IMR-90 (cell line): ENCODE data around the gene TMEM126B. TPM values are rescaled to one million over a fixed set of nuclear protein-coding genes. Genes with fewer than 3 reads are reported as not detected.

Experiments used
- ATAC-seq: fragments of 200-7000 bp; cut with Tn5 transposase; 2 replicates; pipeline ENCODE4 v1.9.1; 2020; ENCODE audit warnings: low read depth, mild to moderate bottlenecking, moderate library complexity
- BruUV-seq: library from RNA; stranded (reverse); fragments of 400-500 nt; replicated peaks from 2 replicates; lab custom pipeline; 2021; lab: Mats Ljungman, UMichigan
- CTCF ChIA-PET: fragments of 300-600 bp; formaldehyde crosslinking; extraction: SDS; loops from one replicate; lab custom pipeline; 2021; ENCODE audit warnings: antibody characterized with exemption; lab: Yijun Ruan, JAX
- POLR2A ChIA-PET: fragments of 300-600 bp; sonication (Branson Sonifier 250); formaldehyde crosslinking; loops from one replicate; lab custom pipeline; 2022; ENCODE audit warnings: antibody characterized with exemption; ENCODE audit not compliant: unreplicated experiment; lab: Charles Lee
- DNase-seq: peaks from one replicate; pipeline ENCODE4 v3.0.0; 2013
- H2AFZ ChIP-seq: replicated peaks from 2 replicates; pipeline ENCODE3; 2013; ENCODE audit warnings: low read length, mild to moderate bottlenecking; ENCODE audit not compliant: poor library complexity
- H2AK5ac ChIP-seq: 2 replicates; pipeline ENCODE4 v1.6.1; 2013; ENCODE audit warnings: low read depth, low read length, inconsistent platforms
- H2AK9ac ChIP-seq: replicated peaks from 2 replicates; pipeline ENCODE3; 2013; ENCODE audit warnings: mild to moderate bottlenecking, low read depth, low read length, moderate library complexity; ENCODE audit not compliant: poor library complexity
- H2BK120ac ChIP-seq: 2 replicates; pipeline ENCODE4 v1.6.1; 2013; ENCODE audit warnings: low read depth, low read length, inconsistent platforms
- H2BK15ac ChIP-seq: 3 replicates; pipeline ENCODE4 v1.6.1; 2013; ENCODE audit warnings: low read depth, low read length, inconsistent platforms
- H2BK20ac ChIP-seq: 2 replicates; pipeline ENCODE4 v1.6.1; 2013; ENCODE audit warnings: low read depth, mild to moderate bottlenecking, inconsistent platforms, low read length, moderate library complexity
- H2BK5ac ChIP-seq: 2 replicates; pipeline ENCODE4 v1.6.1; 2013; ENCODE audit warnings: mild to moderate bottlenecking, low read depth, low read length, inconsistent platforms; ENCODE audit not compliant: poor library complexity, severe bottlenecking
- H3K14ac ChIP-seq: replicated peaks from 2 replicates; pipeline ENCODE4 v1.6.1; 2013; ENCODE audit warnings: low read depth, low read length, inconsistent platforms
- H3K18ac ChIP-seq: 2 replicates; pipeline ENCODE4 v1.6.1; 2013; ENCODE audit warnings: low read depth, low read length, control low read depth
- H3K23ac ChIP-seq: 2 replicates; pipeline ENCODE4 v1.6.1; 2013; ENCODE audit warnings: low read depth, low read length, inconsistent platforms
- H3K27ac ChIP-seq: 2 replicates; pipeline ENCODE4 v1.5.1; 2013; ENCODE audit warnings: mild to moderate bottlenecking, control low read depth, low read length; ENCODE audit not compliant: insufficient read depth
- H3K27me3 ChIP-seq: 2 replicates; pipeline ENCODE4 v1.6.1; 2013; ENCODE audit warnings: low read length; ENCODE audit not compliant: control insufficient read depth, insufficient read depth
- H3K36me3 ChIP-seq: 2 replicates; pipeline ENCODE4 v1.6.1; 2013; ENCODE audit warnings: low read length, mixed read lengths; ENCODE audit not compliant: control insufficient read depth, insufficient read depth
- H3K4ac ChIP-seq: 2 replicates; pipeline ENCODE4 v1.6.1; 2013; ENCODE audit warnings: low read depth, low read length, inconsistent platforms
- H3K4me1 ChIP-seq: 2 replicates; pipeline ENCODE4 v1.6.1; 2013; ENCODE audit warnings: low read length, mixed read lengths; ENCODE audit not compliant: control insufficient read depth, insufficient read depth
- H3K4me2 ChIP-seq: 2 replicates; pipeline ENCODE4 v1.6.1; 2013; ENCODE audit warnings: low read depth, mild to moderate bottlenecking, control low read depth, low read length, moderate library complexity
- H3K4me3 ChIP-seq: 2 replicates; pipeline ENCODE4 v1.5.1; 2013; ENCODE audit warnings: low read depth, mild to moderate bottlenecking, control low read depth, low read length, moderate library complexity; ENCODE audit not compliant: insufficient read depth
- H3K56ac ChIP-seq: 2 replicates; pipeline ENCODE4 v1.6.1; 2013; ENCODE audit warnings: low read length, inconsistent platforms; ENCODE audit not compliant: insufficient read depth; ENCODE audit errors: extremely low read depth
- H3K79me1 ChIP-seq, 2 experiments: 2 replicates each; pipeline ENCODE4 v1.6.1; 2013; ENCODE audit warnings: low read length in 2 of 2, inconsistent platforms in 1 of 2, low read depth in 1 of 2
- H3K9ac ChIP-seq: 2 replicates; pipeline ENCODE4 v1.6.1; 2013; ENCODE audit warnings: low read depth, low read length, control low read depth
- H3K9me1 ChIP-seq: 2 replicates; pipeline ENCODE4 v1.6.1; 2013; ENCODE audit warnings: low read length, inconsistent platforms; ENCODE audit not compliant: insufficient read depth
- H3K9me3 ChIP-seq: 2 replicates; pipeline ENCODE4 v1.6.1; 2013; ENCODE audit warnings: low read length; ENCODE audit not compliant: control insufficient read depth, insufficient read depth
- H4K20me1 ChIP-seq: 2 replicates; pipeline ENCODE4 v1.6.1; 2013; ENCODE audit warnings: low read length, inconsistent platforms; ENCODE audit not compliant: insufficient read depth
- H4K5ac ChIP-seq: 2 replicates; pipeline ENCODE4 v1.6.1; 2013; ENCODE audit warnings: mild to moderate bottlenecking, low read depth, low read length, control low read depth
- H4K8ac ChIP-seq, 2 experiments: 2 replicates each; pipeline ENCODE4 v1.6.1; 2013; ENCODE audit warnings: low read depth in 2 of 2, low read length in 2 of 2, control low read depth in 1 of 2, inconsistent platforms in 1 of 2
- H4K91ac ChIP-seq: 2 replicates; pipeline ENCODE4 v1.6.1; 2013; ENCODE audit warnings: low read depth, low read length, inconsistent platforms; ENCODE audit not compliant: insufficient read depth
- BHLHE40 ChIP-seq: fragments of 150-350 bp; IDR thresholded peaks from 2 replicates; pipeline ENCODE4 v1.6.1; 2016; ENCODE audit warnings: mild to moderate bottlenecking, low read depth, low read length
- CEBPB ChIP-seq: IDR thresholded peaks from 2 replicates; pipeline ENCODE4 v1.6.1; 2012; ENCODE audit warnings: low read depth, low read length, improper control_type of control experiment
- CHD1 ChIP-seq: IDR thresholded peaks from 2 replicates; pipeline ENCODE4 v1.6.1; 2012; ENCODE audit warnings: low read depth, low read length, improper control_type of control experiment
- CTCF ChIP-seq: conservative IDR thresholded peaks from 2 replicates; pipeline ENCODE4 v1.5.1; 2012; ENCODE audit warnings: mild to moderate bottlenecking, low read depth, low read length, improper control_type of control experiment
- ELK1 ChIP-seq: fragments of 150-350 bp; IDR thresholded peaks from 2 replicates; pipeline ENCODE4 v1.6.1; 2016; ENCODE audit warnings: low read depth, mild to moderate bottlenecking, low read length, moderate library complexity, borderline replicate concordance
- FOS ChIP-seq: fragments of 150-350 bp; IDR thresholded peaks from 2 replicates; pipeline ENCODE4 v1.6.1; 2016; ENCODE audit warnings: low read depth, low read length
- MAFK ChIP-seq: IDR thresholded peaks from 2 replicates; pipeline ENCODE4 v1.6.1; 2012; ENCODE audit warnings: low read depth, low read length, improper control_type of control experiment
- MAZ ChIP-seq: IDR thresholded peaks from 2 replicates; pipeline ENCODE4 v1.6.1; 2012; ENCODE audit warnings: low read depth, mild to moderate bottlenecking, low read length, improper control_type of control experiment, moderate library complexity, borderline replicate concordance
- MXI1 ChIP-seq: IDR thresholded peaks from 2 replicates; pipeline ENCODE4 v1.6.1; 2012; ENCODE audit warnings: low read depth, mild to moderate bottlenecking, low read length, moderate library complexity, borderline replicate concordance
- NFE2L2 ChIP-seq: fragments of 150-350 bp; IDR thresholded peaks from 2 replicates; pipeline ENCODE4 v1.6.1; 2016; ENCODE audit warnings: low read depth, mild to moderate bottlenecking, low read length
- POLR2A ChIP-seq: IDR thresholded peaks from 2 replicates; pipeline ENCODE4 v1.6.1; 2012; ENCODE audit warnings: mild to moderate bottlenecking, low read depth, low read length
- RAD21 ChIP-seq: IDR thresholded peaks from 2 replicates; pipeline ENCODE4 v1.6.1; 2012; ENCODE audit warnings: low read length, improper control_type of control experiment
- RCOR1 ChIP-seq: IDR thresholded peaks from 2 replicates; pipeline ENCODE4 v1.6.1; 2012; ENCODE audit warnings: mild to moderate bottlenecking, low read length, improper control_type of control experiment; ENCODE audit not compliant: insufficient replicate concordance
- RFX5 ChIP-seq: IDR thresholded peaks from 2 replicates; pipeline ENCODE4 v1.8.0; 2012; ENCODE audit warnings: low read depth, mild to moderate bottlenecking, low read length, moderate library complexity
- SMC3 ChIP-seq: fragments of 150-350 bp; IDR thresholded peaks from 2 replicates; pipeline ENCODE4 v1.6.1; 2016; ENCODE audit warnings: low read depth, mild to moderate bottlenecking, antibody characterized with exemption, low read length, moderate library complexity
- USF2 ChIP-seq: fragments of 150-350 bp; IDR thresholded peaks from 2 replicates; pipeline ENCODE4 v1.6.1; 2017; ENCODE audit warnings: mild to moderate bottlenecking, antibody characterized with exemption, low read length, low read depth
- WGBS, 2 experiments: methylation state at CpG; one replicate each; pipeline versions ENCODE4 v1.1.5 to v1.1.7; 2013; ENCODE audit warnings: missing lambda C conversion rate in 2 of 2; ENCODE audit not compliant: insufficient read length in 1 of 2; ENCODE audit errors: extremely low coverage in 2 of 2; 5-methylcytosine and 5-hydroxymethylcytosine counted together
- dilution Hi-C: fragments of 300-500 bp; cut with HindIII; formaldehyde crosslinking; loops from one replicate; pipeline ENCODE4 v1.14.3; 2018; ENCODE audit warnings: low sequenced_read_pairs; ENCODE audit not compliant: unreplicated experiment
- in situ Hi-C: fragments of 300-500 bp; cut with MboI; formaldehyde crosslinking; loops from 3 replicates; pipeline ENCODE4 v1.14.3; 2019; ENCODE audit warnings: low sequenced_read_pairs, inconsistent platforms, mixed read lengths
- intact Hi-C: fragments of 100-400 bp; cut with micrococcal nuclease; formaldehyde crosslinking; loops from 2 replicates; pipeline ENCODE4 v1.10.0; 2022
- polyA plus RNA-seq, 3 experiments: library from polyadenylated mRNA; depleted of rRNA; stranded (reverse); fragments of >200 nt; gene quantifications; 2 replicates each; pipeline ENCODE4 v1.2.3, GENCODE V29; 2012; ENCODE audit warnings: low replicate concordance in 1 of 3
- total RNA-seq: library from RNA; depleted of rRNA; stranded (reverse); fragments of >200 nt; gene quantifications from 2 replicates; pipeline ENCODE4 v1.2.3, GENCODE V29; 2012

The TMEM126B gene
- total and polyA plus RNA-seq, 2 of the 4 experiments (the other 2 are of a cell fraction) = 44.6 to 56.8 TPM

GRCh38 chr11:85596886-85597285 is 31.5 kb upstream of the TMEM126B start:
- TF ChIP-seq RFX5 (no peak), USF2 (no peak), NFE2L2 (no peak), MAZ (no peak), CHD1 (no peak), SMC3 (no peak), CEBPB (no peak), MXI1 (no peak), FOS (no peak), RAD21 (no peak), ELK1 (no peak), MAFK (no peak), CTCF (no peak), BHLHE40 (no peak), POLR2A (no peak), RCOR1 (no peak)
- DNase-seq (no peak), ATAC-seq (no peak)
- H2AK9ac ChIP-seq = no peak overlapping the region
- in situ Hi-C loops = loop anchor here (25.0 kb wide), 1 partner anchor 1760 kb away; no protein-coding TSS in a partner anchor
- H4K20me1 ChIP-seq = no peaks in the 10 kb centered on the region
- H4K91ac ChIP-seq = no peak overlapping the region
- no peak overlapping the region for H2BK20ac ChIP-seq
- H3K9ac ChIP-seq = no peak overlapping the region
- no peak overlapping the region for H2AK5ac ChIP-seq
- H3K9me1 ChIP-seq = no peaks in the 10 kb centered on the region
- POLR2A ChIA-PET = no interaction called here
- no peak overlapping the region for H3K18ac ChIP-seq
- CTCF ChIA-PET = no interaction called here
- H3K4me1 ChIP-seq = no peaks in the 10 kb centered on the region
- no peak overlapping the region for H3K14ac ChIP-seq
- H2BK120ac ChIP-seq = no peak overlapping the region
- no peak overlapping the region for H3K4ac ChIP-seq
- H2BK5ac ChIP-seq = no peak overlapping the region
- no peak overlapping the region for H3K23ac ChIP-seq
- no peaks in the 10 kb centered on the region; the same call in 1 of the 2 replicates for H3K27me3 ChIP-seq
- no peak overlapping the region for H4K8ac ChIP-seq
- no peak overlapping the region for H3K4me3 ChIP-seq
- dilution Hi-C loops = no loop called here
- intact Hi-C loops = loop anchor here (5.0 kb wide), 1 partner anchor 695 kb away; no protein-coding TSS in a partner anchor
- no TSS peak for BruUV-seq
- no peak overlapping the region for H4K5ac ChIP-seq
- whole genome bisulfite sequencing, 2 experiments = no CpG with 5 or more reads among the region's 2 CpGs
- no peak overlapping the region for H2BK15ac ChIP-seq
- no peak overlapping the region for H3K4me2 ChIP-seq
- no peak overlapping the region for H3K27ac ChIP-seq
- no peaks in the 10 kb centered on the region for H3K36me3 ChIP-seq
- no peaks in the 10 kb centered on the region for H3K79me1 ChIP-seq
- no peaks in the 10 kb centered on the region for H3K9me3 ChIP-seq
- H3K56ac ChIP-seq = no peak overlapping the region
- H2AFZ ChIP-seq = no peak overlapping the region
